ENCODE data around the gene ELOVL7. TPM values are rescaled to one million over a fixed set of nuclear protein-coding genes. Genes with fewer than 3 reads are reported as not detected.
"Not testable (repeated sequence)": the region's sequence is repeated elsewhere in the genome, so short reads cannot be mapped to it uniquely, and the experiment has no call there.

Gene ELOVL7
- total and polyA plus RNA-seq, 2 donors (not counting 3 experiments of a cell fraction or from before 2014, with no cell fraction given), result 0.01 to 0.09 TPM

- dilution Hi-C loops (cut with MboI; ENCODE audit: extremely low pct_ligation_motif_present, low sequenced_read_pairs), result no loop called here
- H3K79me2 ChIP-seq (ENCODE audit: control insufficient read depth, insufficient read depth, low read length), result no peaks in the 10 kb centered on the region
- intact Hi-C loops (cut with micrococcal nuclease), result no loop called here
- H3K9me1 ChIP-seq (replicated peaks; ENCODE audit: control insufficient read depth, extremely low read depth, insufficient read depth, low read length), result no peaks in the 10 kb centered on the region
- TF ChIP-seq JUN (IDR thresholded peaks at IDR 0.05; ENCODE audit: borderline replicate concordance, insufficient read depth, insufficient read length, low read depth), result no peak
- no peak for TF ChIP-seq EZH2 (IDR thresholded peaks at IDR 0.05; ENCODE audit: borderline replicate concordance, low read depth, low read length, severe bottlenecking)
- no peak for TF ChIP-seq GATA2 (IDR thresholded peaks at IDR 0.05; ENCODE audit: insufficient read depth, insufficient read length, low read depth, low read length)
- no peak overlapping the region for H2AFZ ChIP-seq (ENCODE audit: low read depth, low read length)
- no peak overlapping the region for H3K4me2 ChIP-seq (ENCODE audit: insufficient read depth, low read length)
- DNase-seq (ENCODE audit: low read depth, low spot score), result no peak
- ChIA-PET CTCF (no interaction called here), POLR2A (no interaction called here)
- BruUV-seq (replicated peaks), result no TSS peak
- no peak overlapping the region for H3K9ac ChIP-seq (replicated peaks; ENCODE audit: extremely low read depth, insufficient read depth, low read length)
- H4K20me1 ChIP-seq (replicated peaks; ENCODE audit: control insufficient read depth, extremely low read depth, insufficient read depth, low read length), result no peaks in the 10 kb centered on the region
- no peaks in the 10 kb centered on the region for H3K9me3 ChIP-seq (replicated peaks; ENCODE audit: control insufficient read depth, insufficient read depth, low read length)
- H3K27ac ChIP-seq (ENCODE audit: insufficient read depth, low read depth, low read length), result no peak overlapping the region
- no peak for FAIRE-seq
- H3K4me3 ChIP-seq (replicated peaks in 1 of 3; ENCODE audit: insufficient read depth in 1 of 3, low read depth in 1 of 3, low read length in 3 of 3), result no peak overlapping the region
- H3K36me3 ChIP-seq (ENCODE audit: control insufficient read depth in 2 of 2, extremely low read depth in 1 of 2, insufficient read depth in 2 of 2, low read length in 2 of 2), result no peaks in the 10 kb centered on the region
- no peaks in the 10 kb centered on the region for H3K4me1 ChIP-seq (ENCODE audit: control insufficient read depth, extremely low read depth, insufficient read depth, low read length)
- H3K27me3 ChIP-seq (ENCODE audit: control insufficient read depth in 2 of 2, insufficient read depth in 2 of 2, low read length in 2 of 2), result peaks cover 0 to 5% of the 10 kb centered on the region in 2 experiments
Measured at GRCh38 chr5:60797482-60798153, 46.5 kb downstream of the ELOVL7 start.

GRCh38 chr5:60795424-60795950 is 48.6 kb downstream of the ELOVL7 start:
- H3K27me3 ChIP-seq (ENCODE audit: control insufficient read depth in 2 of 2, insufficient read depth in 2 of 2, low read length in 2 of 2); H3K9me1 ChIP-seq (replicated peaks; ENCODE audit: control insufficient read depth, extremely low read depth, insufficient read depth, low read length); intact Hi-C loops (cut with micrococcal nuclease); H3K9me3 ChIP-seq (replicated peaks; ENCODE audit: control insufficient read depth, insufficient read depth, low read length); POLR2A ChIA-PET; DNase-seq (ENCODE audit: low read depth, low spot score); dilution Hi-C loops (cut with MboI; ENCODE audit: extremely low pct_ligation_motif_present, low sequenced_read_pairs); H3K4me1 ChIP-seq (ENCODE audit: control insufficient read depth, extremely low read depth, insufficient read depth, low read length); H3K36me3 ChIP-seq (ENCODE audit: control insufficient read depth in 2 of 2, extremely low read depth in 1 of 2, insufficient read depth in 2 of 2, low read length in 2 of 2); BruUV-seq (replicated peaks); H3K4me3 ChIP-seq (replicated peaks in 1 of 3; ENCODE audit: insufficient read depth in 1 of 3, low read depth in 1 of 3, low read length in 3 of 3); H3K79me2 ChIP-seq (ENCODE audit: control insufficient read depth, insufficient read depth, low read length); H3K4me2 ChIP-seq (ENCODE audit: insufficient read depth, low read length); H4K20me1 ChIP-seq (replicated peaks; ENCODE audit: control insufficient read depth, extremely low read depth, insufficient read depth, low read length); FAIRE-seq; H3K9ac ChIP-seq (replicated peaks; ENCODE audit: extremely low read depth, insufficient read depth, low read length); H2AFZ ChIP-seq (ENCODE audit: low read depth, low read length); CTCF ChIA-PET; H3K27ac ChIP-seq (ENCODE audit: insufficient read depth, low read depth, low read length): not testable (repeated sequence)
